HEK293 (cell line): ENCODE measurements around the gene TSC22D1.

Experiments used
- CTCF ChIP-seq: fragments of 450-650 bp; formaldehyde crosslinking; IDR thresholded peaks from 2 replicates; pipeline ENCODE4 v1.5.1; 2016; ENCODE audit warnings: missing biosample characterization, missing genetic modification characterization
- KLF17 ChIP-seq: fragments of 450-650 bp; formaldehyde crosslinking; IDR thresholded peaks from 2 replicates; pipeline ENCODE4 v1.5.1; 2016; ENCODE audit warnings: missing biosample characterization, missing genetic modification characterization
- ZNF785 ChIP-seq: fragments of 450-650 bp; formaldehyde crosslinking; IDR thresholded peaks from 2 replicates; pipeline ENCODE4 v1.5.1; 2016; ENCODE audit warnings: missing biosample characterization, missing genetic modification characterization

GRCh38 chr13:44519642-44520041 is 56.5 kb downstream of the TSC22D1 start:
- TF ChIP-seq CTCF (tag by site-specific recombination) (no peak), KLF17 (tag by site-specific recombination) (no peak), ZNF785 (tag by site-specific recombination) (no peak)
